HG03280 (cell line): Measurements from ENCODE around the gene TMEM52B.
A peak's percentile ranks its signal among the peaks of the same experiment; 100 is the strongest.

Experiments used
- ATAC-seq: cut with Tn5 transposase; IDR thresholded peaks from one replicate; pipeline ENCODE4 v1.9.1; 2021; ENCODE audit warnings: mild to moderate bottlenecking, moderate library complexity; ENCODE audit not compliant: unreplicated experiment

TMEM52B gene

DNA sequence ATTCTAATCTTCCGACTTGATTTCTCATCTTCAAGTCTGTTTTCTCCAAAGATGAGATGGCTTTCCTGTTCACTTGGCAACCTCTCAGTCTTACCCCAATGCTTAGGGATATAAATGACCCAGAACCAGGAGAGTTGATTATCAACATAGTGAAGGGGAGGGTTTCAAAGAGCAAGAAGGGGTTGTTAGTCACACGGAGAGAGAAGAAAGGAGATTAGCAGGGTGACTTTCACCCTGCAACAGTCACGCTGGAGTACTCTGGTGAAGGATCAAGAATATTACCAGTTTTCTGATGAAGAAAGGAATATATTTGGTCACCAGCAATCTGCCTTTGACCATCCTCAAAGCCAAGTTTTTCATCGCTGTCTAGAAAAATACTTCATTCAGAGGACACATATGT, at the start of gene TMEM52B:
TSS of gene TMEM52B (plus strand) at position 212 of the 400 bp plus-strand sequence. CDS start 543 bp downstream, outside the sequence.
- no peak for ATAC-seq

GRCh38 chr12:10130042-10130441, 48.8 kb upstream of the TMEM52B start, which contains the start of gene CLEC7A:
Gene CLEC7A (minus strand): TSS chr12:10130199. CDS start chr12:10130082, 117 bp downstream.
- no peak for ATAC-seq

DNA sequence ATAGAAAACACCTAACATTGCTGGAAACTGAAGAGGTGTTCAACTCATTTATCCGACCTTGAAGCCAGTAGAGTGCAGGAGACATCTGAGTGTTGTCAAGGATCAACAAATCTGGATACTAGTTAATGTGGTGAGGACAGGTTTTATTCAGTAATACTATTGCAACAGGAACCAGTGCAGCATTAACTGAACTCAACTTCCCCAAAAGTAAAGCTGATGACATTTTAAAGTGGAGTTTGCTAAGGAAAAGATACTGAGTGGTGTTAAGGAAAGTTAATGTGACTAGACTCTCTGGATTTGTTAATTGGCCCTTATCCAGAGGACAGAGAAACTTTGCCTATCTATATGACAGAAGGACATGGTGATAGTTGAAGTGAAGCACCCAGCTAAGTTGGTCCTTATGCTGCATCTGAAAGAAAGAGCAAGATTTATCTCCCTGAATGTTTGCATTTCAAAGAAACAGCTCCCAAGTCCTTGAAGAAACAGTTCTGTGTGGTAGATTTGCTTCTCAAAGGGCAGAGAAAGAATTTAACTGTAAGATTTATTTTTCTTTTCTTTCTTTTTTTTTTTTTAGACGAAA, 47.6 kb upstream of the TMEM52B start:
- no peak for ATAC-seq

- ATAC-seq = no peak
These were observed 45.9 kb upstream of the TMEM52B start for GRCh38 chr12:10132850-10133370.

- ATAC-seq = no peak
These were observed 43.7 kb upstream of the TMEM52B start for GRCh38 chr12:10135126-10135525.

DNA sequence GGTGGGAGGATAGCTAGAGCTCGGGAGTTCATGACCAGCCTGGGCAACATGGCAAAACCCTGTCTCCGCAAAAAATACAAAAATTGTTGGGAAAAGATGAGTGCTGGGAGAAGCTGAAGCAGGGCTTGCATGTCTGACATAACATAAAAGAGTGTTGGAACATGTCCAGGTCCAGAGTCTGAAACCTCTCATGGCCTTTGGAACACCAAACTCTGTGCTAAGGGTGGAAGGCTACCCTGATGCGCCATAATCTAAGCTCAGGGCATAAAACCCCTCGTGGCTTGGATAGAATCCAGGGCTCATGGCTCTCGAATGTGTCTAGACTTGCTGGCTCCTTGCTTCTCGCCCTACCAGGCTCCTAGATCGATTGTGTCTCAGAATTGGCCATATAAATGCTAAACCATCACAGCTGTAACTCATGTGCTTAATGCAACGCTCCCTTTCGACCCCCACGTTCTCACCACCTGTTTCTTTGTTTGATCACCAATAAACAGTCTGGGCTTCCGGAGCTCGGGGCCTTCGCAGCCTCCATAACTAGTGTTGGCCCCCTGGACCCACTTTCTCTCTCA, 42.1 kb upstream of the TMEM52B start:
- ATAC-seq = no peak

- ATAC-seq = no peak
These were observed 38.8 kb upstream of the TMEM52B start for GRCh38 chr12:10140001-10140400.

DNA sequence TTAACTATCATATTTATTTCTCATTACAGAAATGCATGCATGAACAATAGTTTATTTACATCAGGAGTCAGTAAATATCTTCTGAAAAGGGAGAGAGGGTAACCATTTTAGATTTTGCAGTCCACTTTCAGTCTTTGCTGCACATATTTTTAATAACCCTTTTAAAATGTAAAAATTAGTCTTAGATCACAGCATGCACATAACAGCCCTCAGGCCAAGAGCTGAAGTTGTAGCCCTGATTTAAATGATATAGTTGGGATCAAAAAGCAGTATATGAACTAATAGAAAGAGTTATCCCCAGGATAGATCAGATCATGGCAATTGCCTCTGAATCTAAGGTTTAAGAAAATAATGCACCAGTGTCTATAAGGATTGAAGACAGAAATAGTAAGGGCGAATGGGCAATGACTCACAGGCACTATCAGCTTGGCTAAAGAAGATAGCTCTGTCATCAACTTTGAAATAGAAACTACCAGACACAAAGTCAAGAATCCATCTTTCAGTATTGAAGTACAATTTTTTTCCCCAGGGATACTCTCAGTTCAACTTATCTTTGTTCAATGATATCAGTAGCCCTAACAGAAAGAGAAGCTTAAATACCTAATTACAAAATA, 35.7 kb upstream of the TMEM52B start:
- ATAC-seq = no peak

- peak; percentile 44 for ATAC-seq
These were observed 31.0 kb upstream of the TMEM52B start for GRCh38 chr12:10147714-10148403.

GRCh38 chr12:10151621-10152020, 27.2 kb upstream of the TMEM52B start:
- no peak for ATAC-seq

GRCh38 chr12:10153271-10154144, 25.3 kb upstream of the TMEM52B start:
- peak; percentile 80 for ATAC-seq

- no peak for ATAC-seq
These were observed 24.7 kb upstream of the TMEM52B start for GRCh38 chr12:10154145-10154496.

- ATAC-seq = no peak
These were observed 22.9 kb upstream of the TMEM52B start for GRCh38 chr12:10155966-10156365.

DNA sequence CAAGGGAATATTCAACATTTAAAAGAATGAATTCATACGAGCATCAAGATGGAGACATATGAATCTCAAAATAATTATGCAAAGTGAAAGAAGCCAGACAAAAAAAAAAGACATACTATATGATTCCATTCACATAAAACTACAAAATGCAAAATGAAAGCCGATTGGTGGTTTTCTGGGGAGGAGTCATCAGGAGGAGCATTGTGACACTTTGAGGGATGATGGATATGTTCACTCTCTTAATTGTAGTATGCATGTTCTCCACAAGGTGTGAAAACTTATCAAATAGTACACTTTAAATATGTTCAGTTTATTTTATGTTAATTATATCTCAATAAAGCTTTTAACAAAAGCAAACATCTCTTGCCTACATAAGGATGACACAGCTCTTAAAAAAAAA, 20.4 kb upstream of the TMEM52B start:
- ATAC-seq = no peak

GRCh38 chr12:10159280-10159679, 19.6 kb upstream of the TMEM52B start:
- ATAC-seq = no peak

- ATAC-seq = no peak
These were observed 18.0 kb upstream of the TMEM52B start for GRCh38 chr12:10160617-10161385.

- ATAC-seq = no peak
These were observed 15.7 kb upstream of the TMEM52B start for GRCh38 chr12:10163084-10163483.

GRCh38 chr12:10165421-10165820, 13.4 kb upstream of the TMEM52B start:
- no peak for ATAC-seq

- ATAC-seq = no peak
These were observed 11.2 kb upstream of the TMEM52B start for GRCh38 chr12:10167599-10167998.

DNA sequence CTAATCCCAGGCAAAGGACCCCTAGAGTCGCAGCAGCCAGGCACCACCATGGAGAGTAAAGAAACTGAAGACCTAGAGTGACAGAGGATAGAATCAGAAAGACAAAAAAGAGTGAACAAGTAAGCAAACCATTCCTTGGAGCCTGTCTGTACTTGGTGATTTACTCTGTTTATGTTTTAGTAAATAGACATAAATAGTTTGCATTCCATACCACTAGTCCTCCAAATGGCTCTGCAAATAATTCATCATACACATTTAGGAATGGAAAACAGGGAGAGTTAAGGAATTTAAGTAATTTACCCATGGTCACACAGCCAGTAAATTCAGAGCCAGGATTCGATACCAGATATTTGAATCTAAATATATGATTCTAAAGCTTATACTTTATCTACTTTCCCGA, 9.7 kb upstream of the TMEM52B start:
- ATAC-seq = no peak
